ENCODE measurements around the gene ST8SIA2. TPM values are rescaled to one million over a fixed set of nuclear protein-coding genes. Genes with fewer than 3 reads are reported as not detected.
A peak's percentile ranks its signal among the peaks of the same experiment; 100 is the strongest.

ST8SIA2 gene
- not detected for total RNA-seq

GRCh38 chr15:92393071-92393979, at the start of gene ST8SIA2:
Gene ST8SIA2 (plus strand): TSS chr15:92393881. CDS start chr15:92394065, 184 bp downstream.
- no peak for TF ChIP-seq CTCF (IDR thresholded peaks at IDR 0.05)
- no peak for TF ChIP-seq POLR2AphosphoS5 (IDR thresholded peaks at IDR 0.05)
- TF ChIP-seq EP300 (IDR thresholded peaks at IDR 0.05) = no peak
- no peak for TF ChIP-seq POLR2A (IDR thresholded peaks at IDR 0.05)

GRCh38 chr15:92343924-92344643, 49.6 kb upstream of the ST8SIA2 start:
- Histone ChIP-seq H3K36me3 (no peaks in the 10 kb centered on the region), H3K4me1 (no peaks in the 10 kb centered on the region), H3K27ac (no peak overlapping the region), H3K9me3 (peaks cover 0 to 3% (median 0%) of the 10 kb centered on the region in 3 donors), H3K4me3 (no peak overlapping the region), H3K27me3 (peaks cover 54% of the 10 kb centered on the region)
- ATAC-seq = no peak
- TF ChIP-seq POLR2AphosphoS5 (IDR thresholded peaks at IDR 0.05) (no peak), EP300 (IDR thresholded peaks at IDR 0.05) (no peak), CTCF (IDR thresholded peaks at IDR 0.05) (no peak), POLR2A (IDR thresholded peaks at IDR 0.05) (no peak)
- WGBS, 2 donors (ENCODE audit: low coverage in 1 of 2) = 0 to 30% methylated on average over 1 to 14 of the region's 17 CpGs

More at GRCh38 chr15:92393071-92393979, at the start of gene ST8SIA2:
- WGBS, 2 donors (ENCODE audit: low coverage in 1 of 2) = 5 to 6% methylated on average over 4 to 11 of the region's 78 CpGs
- H3K27me3 ChIP-seq = peaks cover 89% of the 10 kb centered on the region
- no peaks in the 10 kb centered on the region for H3K36me3 ChIP-seq
- peak within 1 kb of the TSS in 1 of 2 donors; percentile 38 for H3K4me3 ChIP-seq
- peaks cover 0 to 23% (median 0%) of the 10 kb centered on the region in 3 donors for H3K4me1 ChIP-seq
- no peak for ATAC-seq
- no peak within 1 kb of the TSS for H3K27ac ChIP-seq
- H3K9me3 ChIP-seq = no peaks in the 10 kb centered on the region

GRCh38 chr15:92346063-92346462, 47.6 kb upstream of the ST8SIA2 start:
- no peak for ATAC-seq
- Histone ChIP-seq H3K9me3 (peaks cover 0 to 12% (median 0%) of the 10 kb centered on the region in 3 donors), H3K36me3 (no peaks in the 10 kb centered on the region), H3K4me3 (no peak overlapping the region), H3K27ac (no peak overlapping the region), H3K27me3 (peaks cover 53% of the 10 kb centered on the region), H3K4me1 (no peaks in the 10 kb centered on the region)
- TF ChIP-seq POLR2A (IDR thresholded peaks at IDR 0.05) (no peak), EP300 (IDR thresholded peaks at IDR 0.05) (no peak), POLR2AphosphoS5 (IDR thresholded peaks at IDR 0.05) (no peak), CTCF (IDR thresholded peaks at IDR 0.05) (no peak)

- Histone ChIP-seq H3K4me3 (no peak overlapping the region), H3K9me3 (no peaks in the 10 kb centered on the region), H3K27ac (no peak overlapping the region), H3K4me1 (no peaks in the 10 kb centered on the region), H3K27me3 (peaks cover 5% of the 10 kb centered on the region), H3K36me3 (no peaks in the 10 kb centered on the region)
- 88 to 96% methylated on average over 3 of the region's 3 CpGs for WGBS, 2 donors (ENCODE audit: low coverage in 1 of 2)
- TF ChIP-seq POLR2A (IDR thresholded peaks at IDR 0.05) = no peak
- no peak for TF ChIP-seq CTCF (IDR thresholded peaks at IDR 0.05)
- TF ChIP-seq EP300 (IDR thresholded peaks at IDR 0.05) = no peak
- TF ChIP-seq POLR2AphosphoS5 (IDR thresholded peaks at IDR 0.05) = no peak
- ATAC-seq = no peak
Measured at GRCh38 chr15:92355307-92355706, 38.4 kb upstream of the ST8SIA2 start.

Data from gastroesophageal sphincter (tissue), 4 donors.